ENCODE results near the gene MSI2.

Gene MSI2

DNA sequence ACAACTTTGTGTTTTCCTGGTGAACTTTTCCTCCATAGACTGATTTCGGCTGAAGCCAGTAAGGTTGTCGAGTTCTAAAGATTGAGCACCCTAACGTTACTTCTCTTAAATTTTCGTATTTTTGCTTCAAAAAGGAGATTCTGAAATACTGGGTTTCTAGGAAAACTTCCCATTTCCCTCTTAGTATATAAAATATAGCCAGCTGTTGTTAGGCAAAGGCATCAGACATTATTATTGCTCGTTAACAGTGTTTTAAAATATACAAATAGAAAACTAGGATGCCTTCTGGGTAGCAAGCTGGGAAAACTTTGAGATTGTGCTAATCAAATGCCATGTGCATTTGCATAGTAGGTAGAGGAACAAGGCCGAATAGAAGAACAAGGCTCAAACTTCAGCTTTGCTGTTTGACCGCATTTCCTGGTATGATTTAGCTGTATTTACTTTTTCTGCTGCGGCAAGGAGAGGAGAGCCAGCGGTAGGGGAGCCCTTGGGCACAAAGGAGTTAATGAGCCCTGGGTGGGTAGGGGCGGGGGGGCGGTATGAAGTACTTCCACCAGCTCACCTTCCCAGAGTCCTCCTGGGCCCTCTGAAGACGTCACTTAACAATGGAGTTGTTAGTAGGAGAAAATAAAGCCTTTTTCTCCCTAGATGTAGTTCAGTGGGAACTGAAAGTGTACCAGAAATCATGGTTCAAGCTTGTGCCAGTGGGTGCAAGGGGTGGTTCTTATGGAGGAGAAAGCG lies 151.9 kb downstream of the MSI2 start:
- DNase-seq (ENCODE audit: low read depth in 2 of 2, low spot score in 1 of 2): no peak

DNA sequence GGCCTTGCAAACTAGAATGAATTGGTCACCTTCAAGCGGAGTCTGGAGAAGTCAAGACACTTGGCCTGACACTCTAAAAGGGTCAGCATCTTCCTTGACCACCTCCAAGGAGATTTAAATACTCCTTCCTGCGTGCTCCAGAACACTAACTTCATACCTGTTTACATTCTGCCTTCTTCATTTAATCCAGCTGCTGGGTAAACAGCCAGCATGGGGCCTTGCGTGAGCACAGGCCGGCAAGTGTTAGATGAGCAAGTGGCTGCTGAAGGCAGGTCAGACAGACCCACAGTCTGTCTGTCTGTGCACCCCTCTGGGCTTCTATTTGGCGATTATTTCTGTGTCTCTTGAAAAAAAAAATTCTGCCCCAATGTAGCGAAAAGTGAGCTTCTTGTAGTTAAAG lies 153.8 kb downstream of the MSI2 start:
- DNase-seq (ENCODE audit: low read depth in 2 of 2, low spot score in 1 of 2): no peak

DNA sequence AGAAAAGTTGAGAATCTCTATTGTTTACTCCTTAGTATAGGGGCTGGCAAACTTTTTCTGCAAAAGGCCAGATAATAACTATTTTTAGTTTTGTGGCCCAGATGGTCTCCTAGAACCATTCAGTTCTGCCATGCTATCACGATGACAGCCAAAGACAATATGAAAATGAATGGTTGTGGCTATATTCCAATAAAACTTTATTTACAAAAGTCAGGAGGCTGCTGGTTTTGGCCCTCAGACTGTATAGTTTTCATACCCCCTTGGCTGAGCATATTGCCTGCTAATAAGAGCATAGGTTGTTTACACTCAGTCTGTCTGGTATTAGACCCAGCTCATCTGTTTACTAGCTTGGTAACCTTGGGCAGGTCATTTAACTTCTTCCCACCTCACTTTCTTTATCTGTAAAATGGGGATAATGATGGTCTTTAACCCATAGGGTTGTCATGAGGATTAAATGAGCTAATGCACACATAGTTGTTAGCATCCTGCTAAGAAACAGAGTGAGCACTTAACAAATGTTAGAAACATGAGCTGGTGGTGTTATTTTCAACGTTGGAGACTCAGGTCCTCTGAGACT lies 156.3 kb downstream of the MSI2 start:
- no peak for DNase-seq (ENCODE audit: low read depth in 2 of 2, low spot score in 1 of 2)

DNA sequence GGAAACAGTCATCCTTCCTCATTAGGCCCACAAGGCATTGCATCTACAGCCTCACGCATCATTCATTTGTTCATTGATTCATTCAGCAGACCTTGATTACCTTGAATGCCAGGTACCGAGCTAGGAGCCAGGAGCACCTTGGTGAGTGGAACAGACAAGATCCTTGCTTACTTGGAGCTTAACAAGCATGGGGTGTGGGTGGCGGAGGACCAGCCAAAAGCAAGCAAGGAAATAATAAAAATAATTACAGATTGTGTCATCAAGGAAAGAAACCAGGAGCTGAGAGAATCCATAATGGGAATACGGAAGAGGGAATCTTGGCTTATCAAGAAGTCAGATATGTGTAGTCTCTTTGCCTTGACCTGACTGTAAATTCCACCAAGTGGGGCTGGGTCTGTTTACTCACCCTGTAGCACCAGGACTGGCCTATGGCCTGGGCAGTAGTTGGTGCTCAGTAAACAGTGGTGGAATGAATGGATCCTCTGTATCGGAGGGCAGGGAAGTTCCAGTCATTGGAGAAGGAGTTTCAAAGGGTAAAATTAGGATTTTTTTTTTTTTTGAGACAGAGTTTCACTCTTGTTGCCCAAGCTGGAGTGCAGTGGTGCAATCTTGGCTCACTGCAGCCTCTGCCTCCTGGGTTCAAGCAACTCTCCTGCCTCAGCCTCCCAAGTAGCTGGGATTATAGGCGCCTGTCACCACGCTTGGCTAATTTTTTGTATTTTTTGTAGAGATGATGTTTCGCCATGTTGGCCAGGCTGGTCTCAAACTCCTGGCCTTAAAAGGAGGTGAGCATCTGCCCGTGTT lies 157.7 kb downstream of the MSI2 start:
- DNase-seq (ENCODE audit: low read depth in 2 of 2, low spot score in 1 of 2): no peak

DNA sequence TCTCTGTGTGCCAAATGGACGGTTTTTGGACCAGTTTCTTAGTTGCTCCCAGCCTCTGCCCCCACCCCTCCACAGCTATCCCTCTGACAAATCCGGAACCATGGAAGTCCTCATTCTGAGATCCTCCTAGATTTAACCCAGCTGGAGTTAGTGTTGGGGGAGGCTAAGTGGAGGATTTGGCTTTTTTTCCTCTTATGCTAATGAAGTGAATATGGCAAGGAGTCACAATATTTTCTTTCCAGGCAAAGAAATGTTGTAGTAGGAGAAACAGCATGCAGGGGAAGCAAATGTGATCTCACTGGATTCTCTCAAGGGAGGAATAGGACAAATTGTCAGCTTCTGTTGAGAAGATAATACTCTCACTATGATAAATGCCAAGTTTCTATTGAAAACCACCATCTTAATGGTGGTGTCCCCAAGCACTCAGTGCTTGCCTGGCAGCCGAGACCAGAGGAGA lies 159.5 kb downstream of the MSI2 start:
- no peak for DNase-seq (ENCODE audit: low read depth in 2 of 2, low spot score in 1 of 2)

DNA sequence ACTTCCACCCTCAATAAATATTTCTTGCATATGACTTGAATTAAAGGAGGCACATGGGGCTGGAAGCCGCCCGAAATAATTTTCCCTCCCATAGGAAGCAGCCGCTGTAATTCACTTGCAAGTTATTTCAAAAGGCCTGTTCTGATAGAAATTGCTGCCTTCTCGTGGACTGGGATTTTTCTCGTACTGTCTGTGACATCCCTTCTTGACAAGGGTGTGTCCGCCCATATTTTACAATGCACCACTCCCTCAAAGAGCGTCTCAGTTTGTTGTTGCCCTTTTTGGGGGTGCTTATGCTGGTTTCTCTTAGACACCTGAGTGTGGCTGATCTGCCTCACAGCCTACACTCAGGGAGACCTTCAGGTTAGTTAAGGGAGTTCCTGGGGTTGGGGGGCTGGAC lies 160.0 kb downstream of the MSI2 start:
- DNase-seq (ENCODE audit: low read depth in 2 of 2, low spot score in 1 of 2): no peak

DNA sequence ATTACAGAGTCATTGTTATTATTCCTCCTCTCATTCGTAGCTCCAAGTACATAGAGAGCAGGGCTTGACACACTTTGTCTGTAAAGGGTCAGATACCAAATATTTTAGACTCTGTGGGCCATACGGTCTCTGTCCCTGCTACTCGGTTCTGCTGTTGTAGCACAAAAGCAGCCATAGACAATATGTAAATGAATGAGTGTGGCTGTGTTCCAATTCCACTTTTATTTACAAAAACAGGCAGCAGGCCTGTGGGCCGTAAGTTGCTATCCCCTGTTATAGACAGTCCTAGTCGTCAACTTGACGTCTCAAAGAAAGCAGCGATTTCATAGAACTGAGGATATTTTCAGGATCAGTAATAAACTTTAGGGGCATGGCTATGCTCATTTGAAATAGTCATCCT lies 161.6 kb downstream of the MSI2 start:
- no peak for DNase-seq (ENCODE audit: low read depth in 2 of 2, low spot score in 1 of 2)

DNA sequence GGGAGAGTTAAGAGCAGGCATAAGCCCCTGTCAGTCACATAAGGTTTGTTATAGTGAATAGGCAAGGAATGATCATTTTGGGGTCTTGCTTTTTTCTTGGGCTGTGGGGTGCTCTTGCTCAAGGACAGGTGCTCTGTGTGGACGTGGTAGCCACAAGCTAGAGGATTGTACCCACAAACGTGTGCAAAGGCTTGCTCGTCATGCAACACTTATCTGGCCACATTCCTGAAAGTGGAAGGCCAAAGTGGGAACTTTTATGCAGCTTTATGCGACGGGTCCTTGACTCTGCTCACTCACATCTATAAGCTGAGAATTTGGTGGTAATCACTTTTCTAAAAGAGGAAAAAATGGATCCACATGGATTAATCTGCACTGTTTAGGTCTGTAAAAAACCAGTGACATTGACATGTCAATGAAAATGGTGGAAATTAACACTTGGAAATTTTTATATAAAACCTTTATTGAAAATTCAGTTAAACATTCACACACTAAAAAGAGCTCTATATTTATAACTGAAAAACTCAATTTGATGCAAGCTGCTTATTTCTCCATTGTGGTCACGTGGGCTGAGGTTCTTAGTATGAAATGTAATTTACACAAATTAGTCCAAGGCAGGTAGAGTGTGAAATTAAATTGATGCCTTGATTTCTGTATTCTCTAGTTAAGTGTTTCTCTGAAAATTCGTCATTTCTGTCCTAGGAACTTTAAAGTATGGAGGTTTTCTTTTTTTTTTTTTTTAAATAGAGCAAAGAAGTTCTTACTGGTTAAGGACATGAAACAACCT lies 162.3 kb downstream of the MSI2 start:
- DNase-seq (ENCODE audit: low read depth in 2 of 2, low spot score in 1 of 2): no peak

DNA sequence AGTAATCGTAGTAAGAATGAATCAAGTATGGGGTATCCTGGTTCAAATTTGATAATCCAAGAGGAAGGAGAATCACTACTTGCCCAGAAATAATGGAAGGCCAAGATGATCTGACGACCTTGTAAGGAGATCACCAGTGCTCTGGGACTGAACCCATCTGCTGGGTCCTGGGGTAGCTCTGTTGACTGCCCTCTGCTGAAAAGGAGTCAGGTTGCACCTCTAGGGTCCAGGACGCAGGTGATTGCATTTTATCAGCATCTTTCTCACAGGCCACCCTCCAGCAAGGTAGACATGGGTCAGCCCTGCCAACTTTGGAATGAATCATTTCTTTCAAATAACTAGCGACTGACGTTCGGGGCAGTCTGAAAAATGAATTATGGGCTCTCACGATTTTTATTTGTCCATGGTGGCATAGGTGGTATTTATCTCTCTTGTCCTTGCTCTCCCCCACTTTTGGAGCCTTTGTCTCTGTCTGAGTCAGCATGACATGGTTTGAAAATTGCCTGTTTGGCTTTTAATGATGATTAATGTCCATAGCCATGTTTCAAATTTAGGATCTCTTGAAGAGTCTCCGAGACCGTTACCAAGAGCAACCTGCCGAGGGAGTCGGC lies 163.7 kb downstream of the MSI2 start:
- DNase-seq (ENCODE audit: low read depth in 2 of 2, low spot score in 1 of 2): no peak

DNA sequence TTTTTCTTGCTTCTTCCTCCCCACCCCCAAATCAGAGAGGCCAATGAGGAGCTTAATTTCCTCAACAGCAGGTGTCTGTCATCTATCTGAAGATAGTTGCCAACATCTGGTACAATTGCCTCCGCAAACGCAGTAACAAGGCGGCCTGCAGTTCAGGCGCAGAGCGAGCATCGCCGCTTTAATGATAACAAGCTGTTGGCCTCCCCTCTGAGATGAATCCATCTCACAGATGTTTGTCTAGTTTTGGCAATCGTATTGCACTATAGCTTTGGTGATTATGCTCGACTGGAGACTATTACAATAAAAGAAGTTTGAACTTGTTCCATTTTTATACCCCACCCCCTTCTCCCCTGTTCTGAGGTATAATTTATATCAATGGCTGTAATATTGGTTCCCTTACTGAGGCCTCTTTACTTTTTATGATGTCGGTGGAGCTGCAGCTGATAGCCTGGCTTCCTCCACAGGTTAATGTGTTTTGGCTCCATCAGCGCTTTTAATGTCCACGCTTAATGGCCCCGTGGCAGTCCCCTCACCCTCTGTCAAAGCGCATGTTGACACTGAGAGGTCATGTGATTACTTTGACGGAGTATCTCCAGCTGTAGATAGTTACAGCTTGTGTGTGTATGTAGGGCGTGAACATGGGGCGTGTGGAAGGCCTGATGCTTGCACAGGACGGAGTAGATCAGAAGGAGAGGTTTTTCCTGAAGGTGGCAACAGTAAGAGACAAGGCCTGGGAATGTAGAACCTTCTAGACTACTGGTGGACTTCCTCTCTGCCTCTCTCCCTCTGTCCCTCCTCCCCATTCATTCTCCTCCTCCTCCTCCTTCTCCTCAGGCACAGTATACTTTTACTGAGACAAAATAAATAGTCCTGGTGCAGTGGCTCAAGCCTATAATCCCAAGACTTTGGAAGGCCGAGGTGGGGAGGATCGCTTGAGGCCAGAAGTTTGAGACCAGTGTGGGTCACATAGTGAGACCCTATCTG lies 164.7 kb downstream of the MSI2 start:
- DNase-seq (ENCODE audit: low read depth in 2 of 2, low spot score in 1 of 2): no peak

DNA sequence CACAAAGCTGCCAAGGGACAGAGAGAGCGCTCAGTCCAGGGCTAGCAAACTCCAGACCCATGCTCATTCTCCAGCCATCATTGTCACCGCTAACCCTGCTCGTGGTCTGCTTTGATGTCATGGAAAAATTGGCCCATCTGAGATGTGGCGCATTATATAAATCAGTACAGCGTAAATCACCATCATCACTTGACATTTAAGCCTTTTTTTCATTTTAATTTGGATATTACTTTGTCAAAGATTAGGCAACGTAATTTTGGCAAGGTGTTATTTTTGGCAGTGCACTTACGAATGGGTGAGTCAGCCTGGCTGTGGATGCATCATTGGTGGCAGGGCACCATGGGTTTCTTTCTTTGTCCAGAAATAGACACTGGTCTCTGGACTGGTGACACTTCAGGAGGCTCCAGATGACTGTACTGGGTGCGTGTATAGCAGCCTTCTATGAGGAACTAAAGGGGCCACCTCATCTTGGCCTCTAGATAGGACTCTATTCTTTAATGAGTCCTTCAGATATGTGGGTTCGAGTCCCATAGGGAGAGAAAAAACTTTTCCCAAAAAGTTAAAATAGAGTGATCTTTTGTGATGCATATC lies 166.3 kb downstream of the MSI2 start:
- no peak for DNase-seq (ENCODE audit: low read depth in 2 of 2, low spot score in 1 of 2)

DNA sequence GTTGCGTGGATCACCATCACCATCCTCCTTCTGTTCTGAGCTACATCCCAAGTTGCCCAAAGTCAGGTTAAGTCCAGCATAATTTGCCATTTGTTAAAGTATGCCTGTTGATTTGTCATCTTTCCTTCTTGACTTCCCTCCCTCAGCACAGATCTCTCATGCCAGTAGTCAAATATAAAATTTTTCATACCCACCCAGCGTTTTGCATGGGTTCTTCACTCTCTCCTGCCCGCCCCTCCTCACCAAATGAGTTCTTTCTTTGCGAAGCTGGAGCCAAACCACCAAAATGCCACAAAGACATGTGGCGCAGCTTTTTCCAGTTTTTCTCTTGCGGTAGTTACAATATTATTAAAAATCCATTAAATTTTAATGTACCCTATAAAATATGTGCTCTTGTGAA lies 167.2 kb downstream of the MSI2 start:
- DNase-seq (ENCODE audit: low read depth in 2 of 2, low spot score in 1 of 2): no peak

DNA sequence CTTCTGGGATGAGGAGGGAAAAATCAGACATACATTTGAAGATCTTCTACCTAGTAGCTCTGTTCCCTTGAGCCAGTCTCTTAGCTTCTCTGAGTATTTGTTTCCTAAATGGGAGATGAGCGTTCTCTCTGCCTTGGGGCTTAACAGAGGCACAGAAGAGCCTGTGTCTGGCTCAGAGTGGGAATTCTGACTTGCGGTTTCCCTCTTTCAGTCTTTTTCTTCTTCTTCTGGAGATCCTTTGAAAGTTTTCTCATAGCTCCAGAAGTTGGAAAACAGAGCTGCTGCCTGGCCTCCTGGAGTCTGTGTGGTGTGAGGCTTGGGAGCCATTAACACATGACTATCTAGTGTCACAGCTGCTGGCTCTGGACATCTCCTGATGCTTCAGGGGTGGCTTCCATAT lies 167.9 kb downstream of the MSI2 start:
- DNase-seq (ENCODE audit: low read depth in 2 of 2, low spot score in 1 of 2): no peak

DNA sequence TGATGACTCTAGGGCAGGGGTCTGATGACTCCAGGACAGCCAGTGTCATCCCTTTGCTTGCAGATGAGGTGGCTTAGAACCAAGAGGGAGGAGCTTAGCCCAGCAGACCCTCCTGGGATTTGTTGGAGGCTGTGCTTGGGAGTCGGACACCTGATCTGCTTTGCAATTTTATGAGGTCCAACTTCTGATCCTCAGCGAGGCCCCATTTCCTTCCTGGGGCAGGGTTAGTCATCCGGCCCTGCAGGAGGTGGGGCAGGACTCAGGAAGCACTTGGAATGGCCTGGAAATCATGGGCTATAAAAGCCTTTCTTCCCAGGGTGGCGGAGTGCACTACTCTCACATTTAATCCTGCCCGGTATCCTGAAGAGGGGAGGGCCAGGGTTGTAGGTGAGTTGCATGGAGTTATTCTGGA lies 168.5 kb downstream of the MSI2 start:
- DNase-seq (ENCODE audit: low read depth in 2 of 2, low spot score in 1 of 2): no peak

DNA sequence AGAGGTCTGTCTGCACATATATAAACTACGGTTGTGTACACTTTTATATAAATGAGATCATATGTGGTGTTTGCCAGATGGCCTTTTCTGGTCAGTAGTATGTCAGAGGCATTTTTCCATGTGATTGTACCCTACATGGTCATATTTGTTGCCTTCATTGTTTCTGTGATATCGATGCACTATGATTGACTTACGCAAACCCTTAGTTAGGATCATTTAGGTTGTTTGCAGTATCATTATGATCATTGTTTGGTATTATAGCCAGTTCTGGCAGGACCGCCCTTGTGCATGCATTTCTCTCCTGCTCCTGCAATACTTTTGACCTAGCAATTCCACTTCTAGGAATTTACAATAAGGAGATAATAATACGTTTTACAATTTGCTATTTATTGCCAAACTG lies 169.1 kb downstream of the MSI2 start:
- no peak for DNase-seq (ENCODE audit: low read depth in 2 of 2, low spot score in 1 of 2)

DNA sequence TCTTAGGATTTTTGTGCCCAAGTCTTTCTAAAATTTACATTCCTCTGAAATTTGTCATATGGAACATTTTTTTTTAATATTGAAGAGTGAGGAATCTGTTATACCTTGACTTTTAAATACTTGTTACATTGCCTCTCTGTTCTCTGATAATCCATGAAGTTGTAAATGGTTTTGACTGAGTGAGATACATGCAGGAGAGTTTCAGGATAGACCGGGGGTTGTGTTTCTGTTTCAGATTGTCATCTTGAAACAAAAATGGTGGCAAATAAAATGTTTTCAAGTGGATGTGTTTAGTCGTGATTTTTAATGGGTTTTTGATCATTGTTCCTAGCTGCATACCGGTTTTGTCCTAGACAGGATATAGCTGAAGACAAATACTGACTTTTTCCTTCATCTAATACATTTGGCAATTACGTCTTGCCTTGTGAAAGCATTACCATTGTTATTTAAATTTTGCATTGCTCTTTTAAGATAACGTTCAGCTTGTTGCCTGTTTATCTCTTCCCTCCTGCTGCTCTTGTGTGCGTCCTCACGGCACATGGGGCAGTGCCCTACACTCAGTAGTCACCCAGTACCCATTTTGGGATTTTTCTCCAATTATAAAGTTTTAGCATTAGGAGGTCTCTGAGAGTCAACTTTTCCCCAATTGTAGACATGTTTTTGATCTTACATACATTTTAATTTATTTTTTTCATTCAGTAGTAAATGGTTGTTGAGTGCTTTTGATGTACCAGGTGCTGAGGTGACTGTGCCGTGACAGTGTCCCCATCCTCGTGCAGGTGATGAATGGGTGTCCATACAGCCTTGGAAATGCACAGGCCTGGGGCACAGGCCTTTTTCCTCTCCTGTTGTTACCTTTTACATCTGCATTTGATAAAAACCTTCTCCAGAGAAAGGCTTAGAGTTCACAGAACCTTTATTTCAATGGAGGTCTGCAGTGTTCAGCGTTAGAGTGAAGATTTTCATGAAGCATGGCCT lies 169.9 kb downstream of the MSI2 start:
- no peak for DNase-seq (ENCODE audit: low read depth in 2 of 2, low spot score in 1 of 2)

DNA sequence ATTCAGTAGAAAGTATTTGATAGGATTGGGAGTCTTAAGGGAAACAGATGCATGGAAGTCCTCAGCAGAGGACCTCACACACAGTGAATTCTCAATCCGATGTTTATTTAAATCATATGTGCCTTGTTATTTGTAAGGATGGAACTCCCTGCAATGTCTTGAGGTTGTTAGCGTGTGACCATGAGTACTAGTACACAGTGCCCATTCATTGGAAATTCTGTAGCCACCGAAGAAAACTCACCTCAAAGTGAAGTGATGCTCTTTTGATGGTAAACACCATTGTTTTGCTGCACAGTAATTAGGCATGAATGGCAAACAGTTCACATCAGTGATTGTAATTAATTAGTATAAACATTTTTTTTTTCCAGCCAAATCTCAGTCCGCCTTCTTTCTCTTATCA lies 173.6 kb downstream of the MSI2 start:
- DNase-seq (ENCODE audit: low read depth in 2 of 2, low spot score in 1 of 2): no peak

DNA sequence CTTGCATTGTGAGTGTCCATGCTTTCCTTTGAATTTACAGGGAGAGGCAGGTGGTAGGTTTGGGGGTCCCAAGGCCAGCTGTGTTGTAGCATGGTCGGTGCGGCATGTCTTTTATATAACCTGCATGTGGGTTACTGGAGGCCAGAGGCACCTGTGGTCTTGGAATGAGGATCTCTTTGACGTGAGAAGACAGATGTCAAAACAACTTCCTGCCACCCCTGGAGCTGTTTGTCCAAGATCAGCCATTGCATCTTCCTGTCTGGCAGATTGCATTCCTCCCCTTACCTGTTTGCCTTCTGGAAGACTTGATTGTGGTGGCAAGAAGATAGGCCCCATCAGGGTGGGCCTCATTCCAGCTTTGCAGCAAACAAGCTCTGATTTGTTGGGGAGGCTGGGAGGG lies 175.1 kb downstream of the MSI2 start:
- no peak for DNase-seq (ENCODE audit: low read depth in 2 of 2, low spot score in 1 of 2)
